NT2/D1 (cell line): Measurements from ENCODE around the gene SFSWAP.

Experiments used
- SUZ12 ChIP-seq: IDR thresholded peaks from 2 replicates; pipeline ENCODE4 v1.6.1; 2011; ENCODE audit not compliant: insufficient read length, insufficient read depth; ENCODE audit errors: extremely low read depth
- YY1 ChIP-seq: IDR thresholded peaks from 2 replicates; pipeline ENCODE4 v1.6.1; 2011; ENCODE audit not compliant: insufficient read length, insufficient read depth
- ZNF274 ChIP-seq: IDR thresholded peaks from 2 replicates; pipeline ENCODE4 v1.6.1; 2011; ENCODE audit warnings: mild to moderate bottlenecking, low read depth, low read length

- TF ChIP-seq YY1 (no peak), ZNF274 (no peak), SUZ12 (no peak)
Measured at GRCh38 chr12:131688131-131688844, 22.6 kb upstream of the SFSWAP start.
